SK-N-SH treated with all-trans-retinoic acid at 6 μM for 48 hours (cell line): Measurements from ENCODE around the gene GAPVD1.

ENCODE experiments used
- ESRRG ChIP-seq: fragments of 250-450 bp; sonication (Bioruptor Pico); IDR thresholded peaks from 2 replicates; pipeline ENCODE4 v1.6.1; 2021; ENCODE audit warnings: mild to moderate bottlenecking
- PPARA ChIP-seq: fragments of 250-450 bp; sonication (Bioruptor Pico); IDR thresholded peaks from 2 replicates; pipeline ENCODE4 v1.5.0; 2020; ENCODE audit warnings: mild to moderate bottlenecking, borderline replicate concordance

DNA sequence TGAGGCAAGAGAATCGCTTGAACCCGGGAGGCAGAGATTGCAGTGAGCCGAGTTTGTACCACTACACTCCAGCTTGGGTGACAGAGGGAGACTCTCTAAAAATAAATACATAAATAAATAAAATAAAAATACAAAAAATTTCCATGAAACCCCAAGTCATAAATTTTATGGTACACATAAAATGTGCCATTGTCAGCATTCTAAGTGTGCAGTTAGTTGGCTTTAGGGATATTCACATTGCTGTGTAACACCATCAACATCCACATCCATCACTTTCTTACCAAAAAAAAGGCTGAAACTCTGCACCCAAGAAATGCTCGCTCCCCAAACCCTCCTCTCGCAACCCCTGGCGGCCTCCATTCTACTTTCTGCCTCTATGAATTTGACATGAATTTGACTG lies 135.2 kb downstream of the GAPVD1 start:
- no peak for TF ChIP-seq ESRRG (CRISPR knock-in tag)
- TF ChIP-seq PPARA (CRISPR knock-in tag): no peak
